Germinal center (tissue), 1 donor: ENCODE results near the gene P2RX6.
A peak's percentile ranks its signal among the peaks of the same experiment; 100 is the strongest.
"Not testable (repeated sequence)": the region's sequence is repeated elsewhere in the genome, so short reads cannot be mapped to it uniquely, and the experiment has no call there.

ENCODE experiments used
- DNase-seq: peaks from one replicate; pipeline ENCODE4 v3.0.0; 2012; ENCODE audit warnings: mixed read lengths, low spot score

Gene P2RX6

GRCh38 chr22:20994128-20994901 is 20.6 kb upstream of the P2RX6 start:
- no peak for DNase-seq

- DNase-seq: no peak
Measured at GRCh38 chr22:20994902-20995241, 20.1 kb upstream of the P2RX6 start.

- no peak for DNase-seq
Measured at GRCh38 chr22:20995329-20996030, 19.5 kb upstream of the P2RX6 start.

GRCh38 chr22:20996031-20996410 is 18.9 kb upstream of the P2RX6 start:
- DNase-seq: no peak

- DNase-seq: no peak
Measured at GRCh38 chr22:20996598-20997535, 18.1 kb upstream of the P2RX6 start.

- DNase-seq: no peak
Measured at GRCh38 chr22:20997536-20998257, 17.3 kb upstream of the P2RX6 start.

- DNase-seq: no peak
Measured at GRCh38 chr22:20998411-20999336, 16.3 kb upstream of the P2RX6 start.

GRCh38 chr22:20999350-21000206 is 15.4 kb upstream of the P2RX6 start:
- DNase-seq: no peak

GRCh38 chr22:21000207-21000986 is 14.6 kb upstream of the P2RX6 start:
- no peak for DNase-seq

GRCh38 chr22:21000987-21001600 is 13.9 kb upstream of the P2RX6 start:
- no peak for DNase-seq

GRCh38 chr22:21001601-21002325 is 13.2 kb upstream of the P2RX6 start, which contains the start of gene THAP7:
Gene THAP7 (minus strand): TSS chr22:21002118. CDS start chr22:21001911, 207 bp downstream.
- DNase-seq: peak; percentile 93

GRCh38 chr22:21003782-21004181 is 11.2 kb upstream of the P2RX6 start:
- no peak for DNase-seq

GRCh38 chr22:21009208-21009607 is 5.8 kb upstream of the P2RX6 start:
- not testable (repeated sequence) for DNase-seq

GRCh38 chr22:21009638-21010425 is 5.1 kb upstream of the P2RX6 start:
- DNase-seq: peak; percentile 52

- DNase-seq: no peak
Measured at GRCh38 chr22:21010426-21011113, 4.4 kb upstream of the P2RX6 start.
